BJ (cell line): Measurements from ENCODE around the gene VSIG8. TPM values are rescaled to one million over a fixed set of nuclear protein-coding genes. Genes with fewer than 3 reads are reported as not detected.

Experiments
- CTCF ChIA-PET: fragments of 350-600 bp; formaldehyde crosslinking; extraction: SDS; loops from one replicate; lab custom pipeline; 2021; ENCODE audit warnings: antibody characterized with exemption, inconsistent platforms; lab: Yijun Ruan, JAX
- POLR2A ChIA-PET: fragments of 300-600 bp; sonication (Branson Sonifier 250); formaldehyde crosslinking; extraction: SDS; loops from one replicate; lab custom pipeline; 2021; ENCODE audit warnings: antibody characterized with exemption; lab: Charles Lee
- DNase-seq: peaks from one replicate; pipeline ENCODE4 v3.0.0-alpha.2; 2011; ENCODE audit warnings: low read depth
- H3K27me3 ChIP-seq: 2 replicates; pipeline ENCODE4 v1.6.0; 2011; ENCODE audit warnings: low read length; ENCODE audit not compliant: control insufficient read depth, insufficient read depth
- H3K36me3 ChIP-seq: 2 replicates; pipeline ENCODE4 v1.5.1; 2011; ENCODE audit warnings: low read length; ENCODE audit not compliant: control insufficient read depth, insufficient read depth
- H3K4me3 ChIP-seq: 2 replicates; pipeline ENCODE4 v1.5.1; 2011; ENCODE audit warnings: low read depth, mild to moderate bottlenecking, control low read depth, low read length
- CTCF ChIP-seq: IDR thresholded peaks from 2 replicates; pipeline ENCODE4 v1.5.1; 2011; ENCODE audit warnings: low read depth, mild to moderate bottlenecking, control low read depth, inconsistent platforms, low read length, moderate library complexity; ENCODE audit not compliant: insufficient read depth
- polyA plus RNA-seq: library from polyadenylated mRNA; depleted of rRNA; stranded (reverse); fragments of >200 nt; gene quantifications from 2 replicates; pipeline ENCODE4 v1.2.3, GENCODE V29; 2011

Gene VSIG8
- polyA plus RNA-seq, 1 experiment = not detected

GRCh38 chr1:159879136-159879535 lies 16.7 kb upstream of the VSIG8 start:
- no peaks in the 10 kb centered on the region for H3K36me3 ChIP-seq
- no peak for DNase-seq
- ChIA-PET POLR2A (no interaction called here), CTCF (interaction anchor here (0.7 to 3.5 kb wide), 4 partner anchors 9 to 81 kb away, joined by 3 to 18 read pairs (median 8); no protein-coding TSS in a partner anchor)
- no peak for TF ChIP-seq CTCF
- H3K27me3 ChIP-seq = no peaks in the 10 kb centered on the region
- H3K4me3 ChIP-seq = no peak overlapping the region

GRCh38 chr1:159877695-159878444 lies 15.4 kb upstream of the VSIG8 start:
- ChIA-PET CTCF (interaction anchor here (0.5 to 3.5 kb wide), 3 partner anchors 9 to 79 kb away, joined by 3 to 18 read pairs (median 11); no protein-coding TSS in a partner anchor), POLR2A (no interaction called here)
- H3K4me3 ChIP-seq = no peak overlapping the region
- TF ChIP-seq CTCF = no peak
- no peaks in the 10 kb centered on the region for H3K27me3 ChIP-seq
- H3K36me3 ChIP-seq = no peaks in the 10 kb centered on the region
- no peak for DNase-seq

GRCh38 chr1:159873530-159874143 lies 11.2 kb upstream of the VSIG8 start:
- H3K27me3 ChIP-seq = no peaks in the 10 kb centered on the region
- H3K4me3 ChIP-seq = no peak overlapping the region
- CTCF ChIA-PET = interaction anchor here (0.8 to 1.6 kb wide), 8 partner anchors 8 to 134 kb away, joined by 3 to 6 read pairs (median 4); partner anchors contain the start of gene VSIG8
- H3K36me3 ChIP-seq = no peaks in the 10 kb centered on the region
- no peak for TF ChIP-seq CTCF
- POLR2A ChIA-PET = no interaction called here
- no peak for DNase-seq

- H3K27me3 ChIP-seq = no peaks in the 10 kb centered on the region
- no peak for DNase-seq
- no peak overlapping the region for H3K4me3 ChIP-seq
- no peak for TF ChIP-seq CTCF
- CTCF ChIA-PET = interaction anchor here (0.8 to 1.8 kb wide), 7 partner anchors 9 to 22 kb away, joined by 3 to 8 read pairs (median 5); no protein-coding TSS in a partner anchor
- H3K36me3 ChIP-seq = no peaks in the 10 kb centered on the region
- POLR2A ChIA-PET = no interaction called here
These were observed 10.4 kb upstream of the VSIG8 start for GRCh38 chr1:159872891-159873290.

GRCh38 chr1:159870704-159871103 lies 8.2 kb upstream of the VSIG8 start:
- CTCF ChIA-PET = no interaction called here
- POLR2A ChIA-PET = no interaction called here
- no peak for TF ChIP-seq CTCF

More at GRCh38 chr1:159870704-159871103, 8.2 kb upstream of the VSIG8 start:
- Histone ChIP-seq H3K36me3 (no peaks in the 10 kb centered on the region), H3K27me3 (no peaks in the 10 kb centered on the region), H3K4me3 (no peak overlapping the region)
- DNase-seq = no peak
